HL-60/S4 (cell line): ENCODE measurements around the gene SYT17.

Experiments
- in situ Hi-C: fragments of 300-500 bp; cut with MboI; formaldehyde crosslinking; loops from 2 replicates; pipeline ENCODE4 v1.14.3; 2022; ENCODE audit warnings: low sequenced_read_pairs

Gene SYT17

DNA sequence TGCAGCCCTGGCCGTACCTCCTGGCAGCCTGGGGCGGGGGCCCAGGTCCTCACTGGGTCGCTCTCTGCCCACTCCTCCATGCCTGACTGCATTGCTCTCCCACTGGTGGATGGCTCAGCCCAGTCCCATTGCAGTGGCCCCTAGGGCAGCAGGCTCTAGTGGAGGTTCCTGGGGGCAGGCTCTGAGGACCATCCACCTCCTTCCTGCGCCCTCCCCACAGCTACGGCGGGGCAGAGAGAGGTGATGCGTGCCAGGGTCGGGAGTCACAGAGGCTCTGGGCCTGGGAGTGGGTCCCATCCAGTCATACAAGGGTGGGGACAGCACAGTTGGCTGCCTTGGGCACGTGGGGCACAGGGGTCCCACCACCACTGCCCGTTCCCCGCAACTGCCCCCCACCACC, 73.5 kb downstream of the SYT17 start:
- in situ Hi-C loops, result no loop called here

GRCh38 chr16:19242186-19242585, 74.1 kb downstream of the SYT17 start:
- in situ Hi-C loops, result no loop called here

GRCh38 chr16:19242987-19243575, 75.0 kb downstream of the SYT17 start:
- in situ Hi-C loops, result no loop called here

GRCh38 chr16:19245326-19245925, 77.4 kb downstream of the SYT17 start:
- in situ Hi-C loops, result no loop called here

GRCh38 chr16:19252904-19253303, 84.9 kb downstream of the SYT17 start:
- in situ Hi-C loops, result no loop called here

- in situ Hi-C loops, result no loop called here
Measured at GRCh38 chr16:19254611-19255010, 86.6 kb downstream of the SYT17 start.

- in situ Hi-C loops, result no loop called here
Measured at GRCh38 chr16:19264123-19264673, 96.2 kb downstream of the SYT17 start.

GRCh38 chr16:19265380-19265930, 97.4 kb downstream of the SYT17 start:
- in situ Hi-C loops, result no loop called here

DNA sequence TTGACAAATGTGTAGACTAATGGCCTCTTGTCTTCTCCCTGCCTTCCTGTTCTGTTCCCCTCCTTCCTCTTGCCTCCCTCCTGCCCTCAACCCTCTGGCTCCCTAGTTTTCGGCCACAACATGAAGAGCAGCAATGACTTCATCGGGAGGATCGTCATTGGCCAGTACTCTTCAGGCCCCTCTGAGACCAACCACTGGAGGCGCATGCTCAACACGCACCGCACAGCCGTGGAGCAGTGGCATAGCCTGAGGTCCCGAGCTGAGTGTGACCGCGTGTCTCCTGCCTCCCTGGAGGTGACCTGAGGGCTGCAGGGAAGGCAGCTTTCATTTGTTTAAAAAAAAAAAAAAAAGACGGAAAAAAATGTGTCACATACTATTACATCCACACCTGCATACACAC, 98.7 kb downstream of the SYT17 start:
- in situ Hi-C loops, result no loop called here

- in situ Hi-C loops, result no loop called here
Measured at GRCh38 chr16:19269098-19269497, 101.1 kb downstream of the SYT17 start.

DNA sequence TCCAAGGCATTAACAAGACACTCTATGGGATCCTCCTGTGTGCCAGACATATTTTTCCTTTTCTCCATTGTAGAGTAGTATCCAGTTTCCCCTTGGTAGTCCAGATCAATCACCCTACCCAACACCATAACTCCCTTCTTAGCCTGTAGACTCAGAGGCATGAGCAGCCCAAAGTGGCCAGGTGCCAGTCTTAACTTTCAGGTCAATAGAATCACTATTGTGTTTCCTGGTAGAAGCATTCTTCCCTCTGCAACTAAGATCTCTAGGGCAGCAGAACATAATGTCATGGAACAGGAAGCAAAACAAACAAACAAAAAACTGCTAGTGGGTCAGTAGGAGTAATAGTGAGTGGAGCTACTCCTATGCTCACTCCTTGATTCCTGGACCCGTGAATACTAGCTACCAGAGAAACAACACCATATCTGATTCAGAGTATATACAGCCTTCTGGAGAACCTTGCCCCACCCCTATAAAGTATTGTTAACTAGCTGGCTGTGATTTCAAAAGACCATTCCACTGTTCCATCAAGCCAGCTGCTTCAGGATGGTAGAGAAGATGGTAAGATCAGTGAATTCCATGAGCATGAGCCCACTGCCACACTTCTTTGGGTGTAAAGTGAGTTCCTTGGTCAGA, 106.2 kb downstream of the SYT17 start:
- in situ Hi-C loops, result no loop called here

- in situ Hi-C loops, result no loop called here
Measured at GRCh38 chr16:19278403-19278802, 110.4 kb downstream of the SYT17 start.

- in situ Hi-C loops, result no loop called here
Measured at GRCh38 chr16:19281246-19281645, 113.2 kb downstream of the SYT17 start.

DNA sequence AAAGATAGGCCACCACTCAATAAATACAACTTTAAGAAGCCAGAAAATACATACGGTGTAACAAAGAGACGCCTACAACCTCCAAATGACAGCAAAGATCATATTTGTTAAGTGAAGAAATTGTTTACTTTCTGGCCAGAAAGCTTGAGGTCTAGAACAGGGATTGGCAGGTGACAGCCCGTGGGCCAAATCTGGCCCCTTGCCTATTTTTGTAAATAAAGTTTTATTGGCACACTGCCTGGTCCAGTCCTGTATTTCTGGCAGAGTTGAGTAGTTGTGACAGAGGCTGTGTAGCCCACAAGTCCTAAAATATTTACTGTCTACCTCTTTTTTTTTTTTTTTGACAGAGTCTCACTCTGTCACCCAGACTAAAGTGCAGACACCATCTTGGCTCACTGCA, 114.1 kb downstream of the SYT17 start:
- in situ Hi-C loops, result no loop called here

GRCh38 chr16:19283637-19284036, 115.6 kb downstream of the SYT17 start:
- in situ Hi-C loops, result no loop called here

DNA sequence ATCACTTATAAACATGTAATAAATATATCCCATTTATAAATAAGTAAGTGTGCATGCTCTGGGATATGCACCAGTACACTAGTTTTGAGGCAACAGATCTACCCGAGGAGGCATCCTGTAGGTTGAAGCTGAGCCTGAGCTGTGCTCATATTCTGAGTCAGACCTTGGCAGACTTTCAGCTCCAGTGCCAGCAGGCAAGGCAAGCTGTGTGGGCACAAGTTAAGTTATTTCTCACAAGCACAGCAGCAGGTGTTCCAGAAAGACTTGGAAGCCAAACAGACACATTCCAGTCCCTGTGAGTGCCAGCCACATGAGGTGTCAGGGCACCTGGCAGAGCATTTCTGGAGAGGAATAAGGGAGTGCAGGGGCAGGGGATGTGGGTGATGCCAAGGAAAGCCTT, 116.2 kb downstream of the SYT17 start:
- in situ Hi-C loops, result no loop called here

GRCh38 chr16:19285431-19285830, 117.4 kb downstream of the SYT17 start, which contains the start of gene CLEC19A:
TSS of gene CLEC19A (plus strand) at chr16:19285731. CDS start at chr16:19285852, 121 bp downstream.
- in situ Hi-C loops, result no loop called here

GRCh38 chr16:19286827-19287226, 118.8 kb downstream of the SYT17 start:
- in situ Hi-C loops, result no loop called here

GRCh38 chr16:19287241-19287640, 119.2 kb downstream of the SYT17 start:
- in situ Hi-C loops, result no loop called here

- in situ Hi-C loops, result no loop called here
Measured at GRCh38 chr16:19288872-19289799, 121.1 kb downstream of the SYT17 start.
